ENCODE measurements around the gene JAKMIP1. TPM values are rescaled to one million over a fixed set of nuclear protein-coding genes. Genes with fewer than 3 reads are reported as not detected.

The JAKMIP1 gene
- total RNA-seq, 2 experiments from 2014 or later: 4.0 to 5.1 TPM

- no peaks in the 10 kb centered on the region for H3K4me1 ChIP-seq (ENCODE audit: insufficient read depth, low read length, poor library complexity, severe bottlenecking)
- no TSS peak for BruUV-seq (replicated peaks)
- CTCF ChIA-PET (ENCODE audit: unreplicated experiment): no interaction called here
- H2AFZ ChIP-seq (ENCODE audit: low read length): no peak overlapping the region
- TF ChIP-seq CTCF (conservative IDR thresholded peaks at IDR 0.05; ENCODE audit: low read length) (no peak), EZH2phosphoT487 (IDR thresholded peaks at IDR 0.05; ENCODE audit: borderline replicate concordance, low read depth, low read length) (no peak)
- no peaks in the 10 kb centered on the region for H3K36me3 ChIP-seq (ENCODE audit: insufficient read depth, low read length)
- no peaks in the 10 kb centered on the region for H4K20me1 ChIP-seq (ENCODE audit: insufficient read depth, low read length)
- H3K9me3 ChIP-seq (ENCODE audit: low read length): no peaks in the 10 kb centered on the region
- intact Hi-C loops (cut with micrococcal nuclease; ENCODE audit: unreplicated experiment): no loop called here
- H3K4me3 ChIP-seq (ENCODE audit: low read depth, low read length, poor library complexity, severe bottlenecking): no peak overlapping the region
- no peaks in the 10 kb centered on the region for H3K79me2 ChIP-seq (ENCODE audit: insufficient read depth, low read depth, low read length)
- no peak overlapping the region for H3K27ac ChIP-seq (ENCODE audit: low read depth, low read length, poor library complexity, severe bottlenecking)
- POLR2A ChIA-PET: no interaction called here
- H3K9me2 ChIP-seq (ENCODE audit: insufficient read depth, low read length): no peaks in the 10 kb centered on the region
- DNase-seq (ENCODE audit: low spot score): no peak
- no peak overlapping the region for H3K4me2 ChIP-seq (ENCODE audit: low read length)
These were observed 86.7 kb downstream of the JAKMIP1 start for GRCh38 chr4:6113641-6114040.

DNA sequence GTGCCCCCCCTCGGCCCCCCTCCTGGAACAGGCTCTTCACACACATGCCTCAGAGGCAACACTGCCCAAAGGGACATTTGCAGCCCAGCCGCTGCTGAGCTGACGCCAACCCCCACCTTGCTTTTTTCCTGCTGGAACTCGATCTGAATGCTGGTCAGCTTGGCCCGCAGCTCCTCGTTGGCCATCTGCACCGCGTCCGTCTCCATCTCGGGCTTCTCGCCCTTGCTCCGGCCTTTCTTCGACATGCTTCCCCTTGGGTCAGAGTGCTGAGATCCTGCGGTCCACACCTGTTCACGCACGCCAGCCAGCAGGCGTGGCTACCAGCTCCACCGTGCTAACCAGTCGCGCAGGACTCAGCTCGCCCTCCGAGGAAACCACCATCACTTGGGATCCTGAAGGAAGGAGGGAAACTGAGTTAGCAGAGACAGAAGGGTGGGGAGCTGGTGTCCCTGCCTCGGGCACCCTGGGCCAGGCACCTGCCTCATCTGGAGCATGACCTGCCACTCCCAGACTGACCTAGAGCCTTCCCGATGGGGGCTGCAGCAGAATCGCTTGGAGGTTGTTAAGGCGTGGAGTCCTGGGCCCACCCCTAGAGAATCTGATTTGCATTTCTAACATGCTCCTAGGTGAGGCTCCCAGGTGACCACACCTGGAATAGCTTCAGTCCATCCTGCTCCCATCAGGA, 87.6 kb downstream of the JAKMIP1 start:
- Histone ChIP-seq H3K36me3 (ENCODE audit: insufficient read depth, low read length) (no peaks in the 10 kb centered on the region), H3K27ac (ENCODE audit: low read depth, low read length, poor library complexity, severe bottlenecking) (no peak overlapping the region), H2AFZ (ENCODE audit: low read length) (no peak overlapping the region), H3K4me2 (ENCODE audit: low read length) (no peak overlapping the region), H3K4me1 (ENCODE audit: insufficient read depth, low read length, poor library complexity, severe bottlenecking) (no peaks in the 10 kb centered on the region), H3K9me3 (ENCODE audit: low read length) (no peaks in the 10 kb centered on the region), H3K9me2 (ENCODE audit: insufficient read depth, low read length) (no peaks in the 10 kb centered on the region), H3K4me3 (ENCODE audit: low read depth, low read length, poor library complexity, severe bottlenecking) (no peak overlapping the region), H4K20me1 (ENCODE audit: insufficient read depth, low read length) (no peaks in the 10 kb centered on the region), H3K79me2 (ENCODE audit: insufficient read depth, low read depth, low read length) (no peaks in the 10 kb centered on the region)
- intact Hi-C loops (cut with micrococcal nuclease; ENCODE audit: unreplicated experiment): no loop called here
- no peak for TF ChIP-seq CTCF (conservative IDR thresholded peaks at IDR 0.05; ENCODE audit: low read length)
- TF ChIP-seq EZH2phosphoT487 (IDR thresholded peaks at IDR 0.05; ENCODE audit: borderline replicate concordance, low read depth, low read length): no peak
- POLR2A ChIA-PET: interaction anchor here (0.9 kb wide), 1 partner anchor 40 kb away, joined by 4 read pairs; no protein-coding TSS in a partner anchor
- no peak for DNase-seq (ENCODE audit: low spot score)
- CTCF ChIA-PET (ENCODE audit: unreplicated experiment): interaction anchor here (0.6 kb wide), 2 partner anchors 204 to 318 kb away, joined by 3 to 10 read pairs; no protein-coding TSS in a partner anchor
- BruUV-seq (replicated peaks): no TSS peak

DNA sequence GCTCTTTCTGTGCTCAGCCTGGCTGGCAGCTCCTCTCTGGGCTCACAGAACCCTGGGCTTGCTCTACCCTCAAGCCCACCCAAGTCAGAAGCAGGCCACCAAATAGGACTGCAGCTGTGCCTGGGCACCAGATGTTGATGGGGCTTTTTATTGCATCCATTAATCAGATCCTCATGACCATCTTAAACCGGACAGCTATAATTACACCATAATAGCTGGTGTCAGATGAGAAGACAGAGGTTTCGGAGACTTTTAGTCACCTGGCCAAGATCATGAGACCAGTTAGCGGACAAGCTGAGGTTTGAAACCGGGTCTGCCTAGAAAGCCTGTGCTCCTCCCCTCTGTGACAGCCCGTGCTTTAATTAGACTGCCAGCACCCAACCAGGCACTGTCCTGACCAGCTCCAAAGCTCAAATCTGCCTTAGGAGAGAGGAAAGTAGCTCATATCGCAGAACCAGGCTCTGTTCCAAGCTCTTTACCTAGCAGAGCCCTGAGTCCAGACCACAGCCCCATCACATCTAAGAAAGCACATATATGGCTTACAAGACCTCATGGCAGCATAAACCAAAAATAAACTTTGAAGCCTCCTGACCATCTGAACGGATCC, 88.9 kb downstream of the JAKMIP1 start:
- no TSS peak for BruUV-seq (replicated peaks)
- Histone ChIP-seq H3K4me1 (ENCODE audit: insufficient read depth, low read length, poor library complexity, severe bottlenecking) (no peaks in the 10 kb centered on the region), H3K79me2 (ENCODE audit: insufficient read depth, low read depth, low read length) (no peaks in the 10 kb centered on the region), H4K20me1 (ENCODE audit: insufficient read depth, low read length) (no peaks in the 10 kb centered on the region), H3K36me3 (ENCODE audit: insufficient read depth, low read length) (no peaks in the 10 kb centered on the region), H2AFZ (ENCODE audit: low read length) (no peak overlapping the region), H3K9me3 (ENCODE audit: low read length) (no peaks in the 10 kb centered on the region), H3K27ac (ENCODE audit: low read depth, low read length, poor library complexity, severe bottlenecking) (no peak overlapping the region), H3K4me3 (ENCODE audit: low read depth, low read length, poor library complexity, severe bottlenecking) (no peak overlapping the region), H3K9me2 (ENCODE audit: insufficient read depth, low read length) (no peaks in the 10 kb centered on the region), H3K4me2 (ENCODE audit: low read length) (no peak overlapping the region)
- ChIA-PET CTCF (ENCODE audit: unreplicated experiment) (no interaction called here), POLR2A (interaction anchor here (0.9 kb wide), 1 partner anchor 39 kb away, joined by 4 read pairs; no protein-coding TSS in a partner anchor)
- DNase-seq (ENCODE audit: low spot score): no peak
- no peak for TF ChIP-seq EZH2phosphoT487 (IDR thresholded peaks at IDR 0.05; ENCODE audit: borderline replicate concordance, low read depth, low read length)
- TF ChIP-seq CTCF (conservative IDR thresholded peaks at IDR 0.05; ENCODE audit: low read length): no peak
- intact Hi-C loops (cut with micrococcal nuclease; ENCODE audit: unreplicated experiment): no loop called here

Data from OCI-LY7 (cell line).